Large intestine (tissue), 3 donors: ENCODE data around the gene REXO1. TPM values are rescaled to one million over a fixed set of nuclear protein-coding genes. Genes with fewer than 3 reads are reported as not detected.

Experiments used
- DNase-seq, 2 donors: peaks; one replicate each; pipeline versions ENCODE4 v3.0.0 to v3.0.0-alpha.2; 2013
- H3K27ac ChIP-seq: one replicate; pipeline ENCODE4 v1.5.1; 2013; ENCODE audit warnings: low read length
- H3K27me3 ChIP-seq: 2 replicates; pipeline ENCODE4 v1.6.1; 2013; ENCODE audit warnings: low read length; ENCODE audit not compliant: control insufficient read depth, insufficient read depth
- H3K36me3 ChIP-seq: 2 replicates; pipeline ENCODE4 v1.6.1; 2013; ENCODE audit warnings: low read length; ENCODE audit not compliant: control insufficient read depth, insufficient read depth
- H3K4me1 ChIP-seq: one replicate; pipeline ENCODE4 v1.6.1; 2013; ENCODE audit warnings: low read length; ENCODE audit not compliant: control insufficient read depth, insufficient read depth
- H3K4me3 ChIP-seq: one replicate; pipeline ENCODE4 v1.5.1; 2013; ENCODE audit warnings: low read length
- H3K9me3 ChIP-seq: one replicate; pipeline ENCODE4 v1.6.1; 2013; ENCODE audit warnings: mild to moderate bottlenecking, low read depth, low read length, moderate library complexity; ENCODE audit not compliant: control insufficient read depth
- WGBS: methylation state at CpG from one replicate; pipeline ENCODE4 v1.1.5; 2013; ENCODE audit warnings: low lambda C conversion rate; ENCODE audit not compliant: insufficient coverage; 5-methylcytosine and 5-hydroxymethylcytosine counted together
- polyA plus RNA-seq: library from polyadenylated mRNA; unstranded; fragments of 120-200 nt; gene quantifications from one replicate; pipeline ENCODE4 v1.2.1, GENCODE V29; 2013

REXO1 gene
- polyA plus RNA-seq, 1 donor, result 23.8 TPM

- peak; percentile 91 to 95 for DNase-seq
- Histone ChIP-seq H3K4me1 (peaks cover 63% of the 10 kb centered on the region), H3K27ac (peak overlapping the region; percentile 93), H3K4me3 (peak overlapping the region; percentile 84), H3K9me3 (no peaks in the 10 kb centered on the region), H3K27me3 (no peaks in the 10 kb centered on the region), H3K36me3 (no peaks in the 10 kb centered on the region)
- no CpG with 5 or more reads among the region's 32 CpGs for WGBS
Measured at GRCh38 chr19:1860042-1860775, 11.9 kb upstream of the REXO1 start.

- peak overlapping the region; percentile 93 for H3K27ac ChIP-seq
- H3K36me3 ChIP-seq, result no peaks in the 10 kb centered on the region
- peak overlapping the region; percentile 84 for H3K4me3 ChIP-seq
- DNase-seq, result peak in 1 of 2 donors; percentile 48
- 65% methylated on average over 4 of the region's 18 CpGs for WGBS
- H3K4me1 ChIP-seq, result peaks cover 67% of the 10 kb centered on the region
- H3K9me3 ChIP-seq, result no peaks in the 10 kb centered on the region
- H3K27me3 ChIP-seq, result no peaks in the 10 kb centered on the region
Measured at GRCh38 chr19:1859331-1859781, 11.1 kb upstream of the REXO1 start.

GRCh38 chr19:1858412-1859081, 10.3 kb upstream of the REXO1 start:
- H3K9me3 ChIP-seq, result no peaks in the 10 kb centered on the region
- no peak for DNase-seq
- no peaks in the 10 kb centered on the region for H3K27me3 ChIP-seq
- WGBS, result no CpG with 5 or more reads among the region's 10 CpGs
- H3K4me1 ChIP-seq, result peaks cover 75% of the 10 kb centered on the region
- H3K36me3 ChIP-seq, result peaks cover 4% of the 10 kb centered on the region
- no peak overlapping the region for H3K4me3 ChIP-seq
- H3K27ac ChIP-seq, result peak overlapping the region; percentile 93

- peak in 1 of 2 donors; percentile 59 for DNase-seq
- whole genome bisulfite sequencing, result no CpG with 5 or more reads among the region's 16 CpGs
- H3K27me3 ChIP-seq, result no peaks in the 10 kb centered on the region
Measured at GRCh38 chr19:1857648-1858326, 9.5 kb upstream of the REXO1 start.

GRCh38 chr19:1856698-1857603, 8.7 kb upstream of the REXO1 start:
- DNase-seq, result peak; percentile 92 to 97
- peaks cover 86% of the 10 kb centered on the region for H3K4me1 ChIP-seq
- WGBS, result no CpG with 5 or more reads among the region's 73 CpGs
- H3K36me3 ChIP-seq, result peaks cover 4% of the 10 kb centered on the region
- H3K4me3 ChIP-seq, result peak overlapping the region; percentile 50
- H3K27me3 ChIP-seq, result no peaks in the 10 kb centered on the region
- H3K9me3 ChIP-seq, result no peaks in the 10 kb centered on the region
- H3K27ac ChIP-seq, result peak overlapping the region; percentile 93

More at GRCh38 chr19:1857648-1858326, 9.5 kb upstream of the REXO1 start:
- Histone ChIP-seq H3K27ac (peak overlapping the region; percentile 93), H3K4me3 (peak overlapping the region; percentile 50), H3K4me1 (peaks cover 81% of the 10 kb centered on the region), H3K9me3 (no peaks in the 10 kb centered on the region), H3K36me3 (peaks cover 4% of the 10 kb centered on the region)

- no peak for DNase-seq
- no peaks in the 10 kb centered on the region for H3K27me3 ChIP-seq
- H3K9me3 ChIP-seq, result no peaks in the 10 kb centered on the region
- peaks cover 4% of the 10 kb centered on the region for H3K36me3 ChIP-seq
- H3K4me3 ChIP-seq, result peak overlapping the region; percentile 42
- WGBS, result no CpG with 5 or more reads among the region's 6 CpGs
- peaks cover 80% of the 10 kb centered on the region for H3K4me1 ChIP-seq
- H3K27ac ChIP-seq, result peak overlapping the region; percentile 79
Measured at GRCh38 chr19:1856345-1856697, 8.0 kb upstream of the REXO1 start.

GRCh38 chr19:1855828-1856255, 7.6 kb upstream of the REXO1 start:
- peak overlapping the region; percentile 42 for H3K4me3 ChIP-seq
- WGBS, result no CpG with 5 or more reads among the region's 13 CpGs
- peaks cover 75% of the 10 kb centered on the region for H3K4me1 ChIP-seq
- no peaks in the 10 kb centered on the region for H3K27me3 ChIP-seq
- peaks cover 4% of the 10 kb centered on the region for H3K36me3 ChIP-seq
- no peak for DNase-seq
- H3K9me3 ChIP-seq, result no peaks in the 10 kb centered on the region
- peak overlapping the region; percentile 79 for H3K27ac ChIP-seq

- H3K27me3 ChIP-seq, result no peaks in the 10 kb centered on the region
- peaks cover 4% of the 10 kb centered on the region for H3K36me3 ChIP-seq
- peaks cover 70% of the 10 kb centered on the region for H3K4me1 ChIP-seq
- WGBS, result no CpG with 5 or more reads among the region's 33 CpGs
- no peaks in the 10 kb centered on the region for H3K9me3 ChIP-seq
- DNase-seq, result peak; percentile 85 to 92
- H3K27ac ChIP-seq, result peak overlapping the region; percentile 87
- peak overlapping the region; percentile 42 for H3K4me3 ChIP-seq
Measured at GRCh38 chr19:1855040-1855827, 7.0 kb upstream of the REXO1 start.

GRCh38 chr19:1854542-1855039, 6.3 kb upstream of the REXO1 start:
- no peaks in the 10 kb centered on the region for H3K27me3 ChIP-seq
- H3K4me1 ChIP-seq, result peaks cover 64% of the 10 kb centered on the region
- H3K4me3 ChIP-seq, result no peak overlapping the region
- peaks cover 4% of the 10 kb centered on the region for H3K36me3 ChIP-seq
- no peak for DNase-seq
- peak overlapping the region; percentile 87 for H3K27ac ChIP-seq
- no CpG with 5 or more reads among the region's 37 CpGs for WGBS
- no peaks in the 10 kb centered on the region for H3K9me3 ChIP-seq
